Activated naive CD8-positive, alpha-beta T cell treated with anti-CD3 and anti-CD28 coated beads for 36 hours (primary cell): ENCODE data around the gene CSMD2. TPM values are rescaled to one million over a fixed set of nuclear protein-coding genes. Genes with fewer than 3 reads are reported as not detected.

Experiments used
- DNase-seq: peaks from one replicate; pipeline ENCODE4 v3.0.0; 2021
- H3K27ac Mint-ChIP-seq: one replicate; pipeline ENCODE4 v1.8.0; 2022; ENCODE audit warnings: mild to moderate bottlenecking, moderate library complexity, mixed read lengths
- H3K27me3 Mint-ChIP-seq: one replicate; pipeline ENCODE4 v1.8.0; 2022; ENCODE audit warnings: mild to moderate bottlenecking, mixed read lengths
- H3K36me3 Mint-ChIP-seq: one replicate; pipeline ENCODE4 v1.8.0; 2021; ENCODE audit warnings: mild to moderate bottlenecking, mixed read lengths
- H3K4me1 Mint-ChIP-seq: one replicate; pipeline ENCODE4 v1.8.0; 2021; ENCODE audit warnings: mixed read lengths
- H3K4me3 Mint-ChIP-seq: one replicate; pipeline ENCODE4 v1.8.0; 2022; ENCODE audit warnings: mild to moderate bottlenecking, moderate library complexity, mixed read lengths
- H3K9me3 Mint-ChIP-seq: one replicate; pipeline ENCODE4 v1.8.0; 2022; ENCODE audit warnings: mixed read lengths
- total RNA-seq, 2 experiments: library from RNA; stranded (reverse); gene quantifications; one replicate each; pipeline ENCODE4 v1.2.3, GENCODE V29; 2021

CSMD2 gene
- total RNA-seq, 2 experiments from 2014 or later: not detected

GRCh38 chr1:33918368-33918767, 246.7 kb downstream of the CSMD2 start:
- peaks cover 5% of the 10 kb centered on the region for H3K27me3 Mint-ChIP-seq
- no peaks in the 10 kb centered on the region for H3K4me1 Mint-ChIP-seq
- no peak overlapping the region for H3K4me3 Mint-ChIP-seq
- H3K9me3 Mint-ChIP-seq: peaks cover 2% of the 10 kb centered on the region
- H3K36me3 Mint-ChIP-seq: no peaks in the 10 kb centered on the region
- no peak for DNase-seq
- H3K27ac Mint-ChIP-seq: no peak overlapping the region

- Mint-ChIP-seq H3K27ac (no peak overlapping the region), H3K4me3 (no peak overlapping the region), H3K27me3 (peaks cover 5% of the 10 kb centered on the region), H3K36me3 (no peaks in the 10 kb centered on the region), H3K9me3 (no peaks in the 10 kb centered on the region), H3K4me1 (no peaks in the 10 kb centered on the region)
- DNase-seq: no peak
Measured at GRCh38 chr1:33916786-33917185, 248.2 kb downstream of the CSMD2 start.

- Mint-ChIP-seq H3K4me1 (no peaks in the 10 kb centered on the region), H3K27ac (no peak overlapping the region), H3K4me3 (no peak overlapping the region), H3K27me3 (peaks cover 10% of the 10 kb centered on the region), H3K36me3 (no peaks in the 10 kb centered on the region), H3K9me3 (no peaks in the 10 kb centered on the region)
- DNase-seq: no peak
Measured at GRCh38 chr1:33914531-33914930, 250.5 kb downstream of the CSMD2 start.

- Mint-ChIP-seq H3K4me1 (no peaks in the 10 kb centered on the region), H3K27me3 (peaks cover 14% of the 10 kb centered on the region), H3K4me3 (no peak overlapping the region), H3K36me3 (no peaks in the 10 kb centered on the region), H3K27ac (no peak overlapping the region), H3K9me3 (no peaks in the 10 kb centered on the region)
- no peak for DNase-seq
Measured at GRCh38 chr1:33908324-33908956, 256.6 kb downstream of the CSMD2 start.

GRCh38 chr1:33906156-33906555, 258.9 kb downstream of the CSMD2 start:
- Mint-ChIP-seq H3K27ac (no peak overlapping the region), H3K4me1 (no peaks in the 10 kb centered on the region), H3K4me3 (no peak overlapping the region), H3K9me3 (no peaks in the 10 kb centered on the region), H3K36me3 (no peaks in the 10 kb centered on the region), H3K27me3 (peaks cover 19% of the 10 kb centered on the region)
- no peak for DNase-seq

GRCh38 chr1:33905241-33905640, 259.8 kb downstream of the CSMD2 start:
- DNase-seq: no peak
- no peak overlapping the region for H3K27ac Mint-ChIP-seq
- peaks cover 19% of the 10 kb centered on the region for H3K27me3 Mint-ChIP-seq
- no peaks in the 10 kb centered on the region for H3K4me1 Mint-ChIP-seq
- no peaks in the 10 kb centered on the region for H3K36me3 Mint-ChIP-seq
- H3K4me3 Mint-ChIP-seq: no peak overlapping the region
- no peaks in the 10 kb centered on the region for H3K9me3 Mint-ChIP-seq

- DNase-seq: no peak
- no peaks in the 10 kb centered on the region for H3K9me3 Mint-ChIP-seq
- no peak overlapping the region for H3K4me3 Mint-ChIP-seq
- H3K27me3 Mint-ChIP-seq: peaks cover 14% of the 10 kb centered on the region
- H3K27ac Mint-ChIP-seq: no peak overlapping the region
- H3K4me1 Mint-ChIP-seq: no peaks in the 10 kb centered on the region
- no peaks in the 10 kb centered on the region for H3K36me3 Mint-ChIP-seq
Measured at GRCh38 chr1:33903210-33903589, 261.8 kb downstream of the CSMD2 start.

- no peaks in the 10 kb centered on the region for H3K4me1 Mint-ChIP-seq
- H3K9me3 Mint-ChIP-seq: no peaks in the 10 kb centered on the region
- H3K36me3 Mint-ChIP-seq: no peaks in the 10 kb centered on the region
- peaks cover 14% of the 10 kb centered on the region for H3K27me3 Mint-ChIP-seq
- DNase-seq: no peak
- H3K4me3 Mint-ChIP-seq: no peak overlapping the region
- H3K27ac Mint-ChIP-seq: no peak overlapping the region
Measured at GRCh38 chr1:33902486-33903209, 262.4 kb downstream of the CSMD2 start.

GRCh38 chr1:33899746-33900145, 265.3 kb downstream of the CSMD2 start:
- no peak for DNase-seq
- H3K27ac Mint-ChIP-seq: no peak overlapping the region
- no peaks in the 10 kb centered on the region for H3K36me3 Mint-ChIP-seq
- no peaks in the 10 kb centered on the region for H3K4me1 Mint-ChIP-seq
- H3K27me3 Mint-ChIP-seq: peaks cover 16% of the 10 kb centered on the region
- H3K4me3 Mint-ChIP-seq: no peak overlapping the region
- no peaks in the 10 kb centered on the region for H3K9me3 Mint-ChIP-seq

- no peak for DNase-seq
- Mint-ChIP-seq H3K4me1 (no peaks in the 10 kb centered on the region), H3K36me3 (no peaks in the 10 kb centered on the region), H3K27me3 (peaks cover 20% of the 10 kb centered on the region), H3K4me3 (no peak overlapping the region), H3K27ac (no peak overlapping the region), H3K9me3 (no peaks in the 10 kb centered on the region)
Measured at GRCh38 chr1:33898881-33899280, 266.1 kb downstream of the CSMD2 start.

GRCh38 chr1:33898406-33898805, 266.6 kb downstream of the CSMD2 start:
- H3K36me3 Mint-ChIP-seq: no peaks in the 10 kb centered on the region
- no peak for DNase-seq
- H3K4me3 Mint-ChIP-seq: no peak overlapping the region
- H3K4me1 Mint-ChIP-seq: no peaks in the 10 kb centered on the region
- no peaks in the 10 kb centered on the region for H3K9me3 Mint-ChIP-seq
- peaks cover 16% of the 10 kb centered on the region for H3K27me3 Mint-ChIP-seq
- no peak overlapping the region for H3K27ac Mint-ChIP-seq

GRCh38 chr1:33897092-33897725, 267.8 kb downstream of the CSMD2 start:
- H3K9me3 Mint-ChIP-seq: no peaks in the 10 kb centered on the region
- no peak overlapping the region for H3K4me3 Mint-ChIP-seq
- H3K4me1 Mint-ChIP-seq: no peaks in the 10 kb centered on the region

GRCh38 chr1:33895976-33896375, 269.1 kb downstream of the CSMD2 start:
- H3K36me3 Mint-ChIP-seq: no peaks in the 10 kb centered on the region
- peaks cover 12% of the 10 kb centered on the region for H3K27me3 Mint-ChIP-seq
- no peaks in the 10 kb centered on the region for H3K4me1 Mint-ChIP-seq
- H3K9me3 Mint-ChIP-seq: no peaks in the 10 kb centered on the region
- no peak for DNase-seq
- H3K4me3 Mint-ChIP-seq: no peak overlapping the region
- no peak overlapping the region for H3K27ac Mint-ChIP-seq

More at GRCh38 chr1:33897092-33897725, 267.8 kb downstream of the CSMD2 start:
- Mint-ChIP-seq H3K36me3 (no peaks in the 10 kb centered on the region), H3K27me3 (peaks cover 14% of the 10 kb centered on the region), H3K27ac (no peak overlapping the region)
- DNase-seq: no peak

GRCh38 chr1:33895396-33895795, 269.6 kb downstream of the CSMD2 start:
- Mint-ChIP-seq H3K27me3 (peaks cover 12% of the 10 kb centered on the region), H3K27ac (no peak overlapping the region), H3K9me3 (no peaks in the 10 kb centered on the region), H3K4me3 (no peak overlapping the region), H3K36me3 (no peaks in the 10 kb centered on the region), H3K4me1 (no peaks in the 10 kb centered on the region)
- no peak for DNase-seq

GRCh38 chr1:33893147-33893830, 271.7 kb downstream of the CSMD2 start:
- peaks cover 12% of the 10 kb centered on the region for H3K27me3 Mint-ChIP-seq
- no peak for DNase-seq
- H3K4me3 Mint-ChIP-seq: no peak overlapping the region
- no peaks in the 10 kb centered on the region for H3K9me3 Mint-ChIP-seq
- no peaks in the 10 kb centered on the region for H3K4me1 Mint-ChIP-seq
- H3K27ac Mint-ChIP-seq: no peak overlapping the region
- no peaks in the 10 kb centered on the region for H3K36me3 Mint-ChIP-seq
